HepG2 (cell line): ENCODE measurements around the gene THADA. TPM values are rescaled to one million over a fixed set of nuclear protein-coding genes. Genes with fewer than 3 reads are reported as not detected.
A peak's percentile ranks its signal among the peaks of the same experiment; 100 is the strongest.

Source experiments
- AHR ChIP-seq: IDR thresholded peaks from 2 replicates; pipeline ENCODE4 v1.6.1; 2018; ENCODE audit warnings: missing genetic modification reagents, missing compliant biosample characterization
- ARNT ChIP-seq: fragments of 450-650 bp; IDR thresholded peaks from 2 replicates; pipeline ENCODE4 v1.6.1; 2017
- ATF7-NPFF ChIP-seq: sonication (generic); formaldehyde crosslinking; IDR thresholded peaks from 2 replicates; pipeline ENCODE4 v1.8.1; 2023; ENCODE audit warnings: mild to moderate bottlenecking, low read depth, missing genetic modification reagents, moderate library complexity
- CCAR2 ChIP-seq: fragments of 200-400 bp; formaldehyde crosslinking; optimal IDR thresholded peaks from 2 replicates; pipeline ENCODE3; 2018; ENCODE audit warnings: low read depth, mild to moderate bottlenecking, low read length, moderate library complexity
- CENPX ChIP-seq: sonication (generic); formaldehyde crosslinking; IDR thresholded peaks from 2 replicates; pipeline ENCODE4 v1.9.0; 2021; ENCODE audit warnings: mild to moderate bottlenecking, missing genetic modification reagents, moderate library complexity
- ELF3 ChIP-seq: IDR thresholded peaks from 2 replicates; pipeline ENCODE4 v1.6.1; 2016; ENCODE audit warnings: missing genetic modification reagents, missing compliant biosample characterization
- GABPB1 ChIP-seq: IDR thresholded peaks from 2 replicates; pipeline ENCODE4 v1.6.1; 2016; ENCODE audit warnings: mild to moderate bottlenecking, missing genetic modification reagents, moderate library complexity, missing compliant biosample characterization
- GTF2F1 ChIP-seq: fragments of 150-350 bp; IDR thresholded peaks from 2 replicates; pipeline ENCODE4 v1.6.1; 2014; ENCODE audit warnings: low read length
- HDAC1 ChIP-seq: sonication (generic); formaldehyde crosslinking; IDR thresholded peaks from 2 replicates; pipeline ENCODE4 v1.5.1; 2020; ENCODE audit warnings: mild to moderate bottlenecking, missing genetic modification reagents
- KDM1A ChIP-seq: IDR thresholded peaks from 2 replicates; pipeline ENCODE4 v1.6.1; 2016; ENCODE audit warnings: missing compliant biosample characterization
- KMT2B ChIP-seq: IDR thresholded peaks from 2 replicates; pipeline ENCODE4 v1.6.1; 2016; ENCODE audit warnings: missing genetic modification reagents, missing compliant biosample characterization
- MEF2D ChIP-seq: sonication (generic); formaldehyde crosslinking; IDR thresholded peaks from 2 replicates; pipeline ENCODE4 v1.5.1; 2020; ENCODE audit warnings: mild to moderate bottlenecking, missing genetic modification reagents
- MEIS2 ChIP-seq: sonication (generic); formaldehyde crosslinking; IDR thresholded peaks from 2 replicates; pipeline ENCODE4 v1.9.0; 2021; ENCODE audit warnings: mild to moderate bottlenecking, missing genetic modification reagents
- NFIC ChIP-seq: IDR thresholded peaks from 2 replicates; pipeline ENCODE4 v1.6.1; 2012; ENCODE audit warnings: mild to moderate bottlenecking, low read length, inconsistent platforms
- SOX13 ChIP-seq, 3 experiments: fragments of 450-650 bp in 1 of 3; sonication (generic) in 1 of 3; formaldehyde crosslinking in 1 of 3; IDR thresholded peaks in 2 of 3; conservative IDR thresholded peaks in 1 of 3; 2 replicates each; pipeline versions ENCODE4 v1.5.0 to v1.6.1; 2016 to 2020; ENCODE audit warnings: antibody characterized with exemption in 1 of 3, mild to moderate bottlenecking in 1 of 3, missing compliant biosample characterization in 1 of 3, missing genetic modification reagents in 1 of 3, moderate library complexity in 1 of 3
- SOX6 ChIP-seq, 2 experiments: fragments of 450-650 bp in 1 of 2; sonication (generic) in 1 of 2; formaldehyde crosslinking in 1 of 2; IDR thresholded peaks; 2 replicates each; pipeline versions ENCODE4 v1.4.0 to v1.6.1; 2017 to 2020; ENCODE audit warnings: antibody characterized with exemption in 1 of 2, mild to moderate bottlenecking in 1 of 2, missing genetic modification reagents in 1 of 2
- SRSF9 ChIP-seq: fragments of 200-400 bp; formaldehyde crosslinking; IDR thresholded peaks from 2 replicates; pipeline ENCODE4 v1.6.1; 2018; ENCODE audit warnings: borderline replicate concordance, mild to moderate bottlenecking, low read depth, low read length; ENCODE audit not compliant: insufficient read depth, poor library complexity, severe bottlenecking
- XBP1 ChIP-seq: sonication (generic); formaldehyde crosslinking; IDR thresholded peaks from 2 replicates; pipeline ENCODE4 v1.5.0; 2020; ENCODE audit warnings: missing genetic modification reagents
- XRCC5 ChIP-seq: fragments of 200-400 bp; formaldehyde crosslinking; optimal IDR thresholded peaks from 2 replicates; pipeline ENCODE3; 2017; ENCODE audit warnings: mild to moderate bottlenecking, low read length
- ZFX ChIP-seq: sonication (generic); formaldehyde crosslinking; IDR thresholded peaks from 2 replicates; pipeline ENCODE4 v1.4.0; 2020; ENCODE audit warnings: mild to moderate bottlenecking, low read depth, missing genetic modification reagents, moderate library complexity
- ZNF17 ChIP-seq: sonication (generic); formaldehyde crosslinking; IDR thresholded peaks from 2 replicates; pipeline ENCODE4 v1.5.0; 2020; ENCODE audit warnings: mild to moderate bottlenecking, missing genetic modification reagents
- ZNF547 ChIP-seq: sonication (generic); formaldehyde crosslinking; IDR thresholded peaks from 2 replicates; pipeline ENCODE4 v1.5.1; 2020; ENCODE audit warnings: mild to moderate bottlenecking, missing genetic modification reagents
- ZNF563 ChIP-seq: sonication (generic); formaldehyde crosslinking; IDR thresholded peaks from 2 replicates; pipeline ENCODE4 v1.8.0; 2022; ENCODE audit warnings: mild to moderate bottlenecking, moderate library complexity, missing genetic modification reagents
- ZNF891 ChIP-seq: sonication (generic); formaldehyde crosslinking; IDR thresholded peaks from 2 replicates; pipeline ENCODE4 v1.5.0; 2020; ENCODE audit warnings: mild to moderate bottlenecking, missing genetic modification reagents
- ZSCAN20 ChIP-seq: sonication (generic); formaldehyde crosslinking; IDR thresholded peaks from 2 replicates; pipeline ENCODE4 v1.4.0; 2020; ENCODE audit warnings: missing genetic modification reagents, mild to moderate bottlenecking, borderline replicate concordance
- polyA plus RNA-seq, 8 experiments: library from polyadenylated mRNA; depleted of rRNA in 3 of 8; stranded (reverse) in 7 of 8; unstranded in 1 of 8; fragments of >200 nt; fragmentation: Illumina TruSeq in 4 of 8; extraction: Trizol in 4 of 8; gene quantifications; 2 replicates each; pipeline versions ENCODE4 v1.2.1 to v1.2.3, GENCODE V29; 2011 to 2016; ENCODE audit warnings: low read depth in 4 of 8, missing spikeins in 1 of 8, mixed read lengths in 1 of 8; ENCODE audit not compliant: insufficient read depth in 1 of 8
- total RNA-seq, 5 experiments: library from RNA; depleted of rRNA; stranded (reverse); fragments of >200 nt; fragmentation: Illumina TruSeq; extraction: Trizol; gene quantifications; 2 replicates each; pipeline ENCODE4 v1.2.3, GENCODE V29; 2016; ENCODE audit warnings: low read depth in 1 of 5
- TF ChIP-seq, protein P1 (sequence below): fragments of 450-650 bp; IDR thresholded peaks from 2 replicates; pipeline ENCODE4 v1.6.1; 2017
- TF ChIP-seq, protein P2 (sequence below): sonication (generic); formaldehyde crosslinking; IDR thresholded peaks from 2 replicates; pipeline ENCODE4 v1.5.0; 2020; ENCODE audit warnings: mild to moderate bottlenecking, missing genetic modification reagents
- TF ChIP-seq, protein P3 (sequence below): sonication (generic); formaldehyde crosslinking; IDR thresholded peaks from 2 replicates; pipeline ENCODE4 v1.5.1; 2020; ENCODE audit warnings: missing genetic modification reagents, mild to moderate bottlenecking, borderline replicate concordance

THADA gene
- total and polyA plus RNA-seq, 2 of the 13 experiments (the other 11 are each of a cell fraction or from before 2014, with no cell fraction given), result 12.7 to 21.7 TPM

DNA sequence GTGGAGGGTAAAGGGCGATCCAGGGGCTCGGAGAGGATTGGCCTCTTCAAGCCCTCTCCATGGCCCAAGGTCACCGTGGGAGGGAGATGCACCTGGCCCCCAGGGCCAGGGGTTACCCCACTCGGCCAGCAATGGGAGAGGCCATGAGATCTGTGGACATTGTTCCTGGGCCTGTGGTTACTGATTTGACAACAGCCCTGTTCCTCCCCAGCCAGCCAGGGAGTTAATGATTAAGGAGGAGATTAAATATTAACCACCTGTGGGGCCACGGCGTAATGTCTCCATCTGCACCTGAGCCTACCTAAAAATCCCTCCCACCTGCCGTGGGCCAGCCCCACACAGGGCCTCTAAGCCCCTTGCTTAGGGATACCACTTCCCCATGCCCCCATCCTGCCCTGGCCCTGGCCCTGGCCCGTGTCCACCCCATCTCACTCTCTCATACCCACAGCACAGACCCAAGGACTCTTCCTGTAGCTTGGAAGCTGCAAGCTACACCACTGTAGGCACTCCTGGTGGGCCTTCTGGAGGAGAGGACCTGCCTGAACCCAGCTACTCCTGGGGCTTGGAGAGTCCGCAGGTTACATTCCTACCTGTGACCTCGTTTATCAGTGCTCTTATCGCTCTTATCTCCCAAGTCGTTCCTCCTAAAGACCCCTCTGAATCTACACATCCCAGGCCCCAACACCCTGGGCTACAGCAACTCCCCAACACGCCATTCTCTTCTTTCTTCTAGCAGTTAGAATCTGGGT, 401.5 kb downstream of the THADA start (continued):
- TF ChIP-seq SOX13 (IDR thresholded peaks at IDR 0.05) (peak; percentile 87), SOX13 (CRISPR knock-in tag; conservative IDR thresholded peaks at IDR 0.05 in 1 of 2, IDR thresholded peaks at IDR 0.05 in 1 of 2) (peak in 1 of 2 experiments; percentile 96; a peak in 2 of 4 replicates), ZFX (CRISPR knock-in tag) (peak; percentile 83), AHR (CRISPR knock-in tag) (peak; percentile 74), SOX6 (IDR thresholded peaks at IDR 0.05) (no peak), SOX6 (CRISPR knock-in tag; IDR thresholded peaks at IDR 0.05) (peak; percentile 98), ATF7-NPFF (CRISPR knock-in tag) (no peak; the same call in 1 of the 2 replicates), HDAC1 (CRISPR knock-in tag) (peak; percentile 92), KMT2B (peak; percentile 56; the same call in 1 of the 2 replicates), GTF2F1 (peak; percentile 11; the same call in 1 of the 2 replicates), XRCC5 (peak; percentile 90), MEIS2 (CRISPR knock-in tag) (peak; percentile 96), CENPX (no peak), ZNF547 (CRISPR knock-in tag) (no peak; the same call in 1 of the 2 replicates), ZNF563 (CRISPR knock-in tag) (0 out of 2 replicates have a peak, but pooled peaks have one; percentile 72), SRSF9 (no peak), MEF2D (CRISPR knock-in tag) (peak; percentile 92), CCAR2 (peak; percentile 15), ARNT (no peak), ZNF891 (no peak; the same call in 1 of the 2 replicates), ZSCAN20 (CRISPR knock-in tag) (no peak), KDM1A (CRISPR knock-in tag) (no peak), NFIC (peak; percentile 78; the same call in 1 of the 2 replicates), ZNF17 (peak; percentile 7; the same call in 1 of the 2 replicates), GABPB1 (peak; percentile 46; the same call in 1 of the 2 replicates), ELF3 (CRISPR knock-in tag) (peak; percentile 79), XBP1 (CRISPR knock-in tag) (0 out of 2 replicates have a peak, but pooled peaks have one; percentile 35)
- TF ChIP-seq, protein P1, sequence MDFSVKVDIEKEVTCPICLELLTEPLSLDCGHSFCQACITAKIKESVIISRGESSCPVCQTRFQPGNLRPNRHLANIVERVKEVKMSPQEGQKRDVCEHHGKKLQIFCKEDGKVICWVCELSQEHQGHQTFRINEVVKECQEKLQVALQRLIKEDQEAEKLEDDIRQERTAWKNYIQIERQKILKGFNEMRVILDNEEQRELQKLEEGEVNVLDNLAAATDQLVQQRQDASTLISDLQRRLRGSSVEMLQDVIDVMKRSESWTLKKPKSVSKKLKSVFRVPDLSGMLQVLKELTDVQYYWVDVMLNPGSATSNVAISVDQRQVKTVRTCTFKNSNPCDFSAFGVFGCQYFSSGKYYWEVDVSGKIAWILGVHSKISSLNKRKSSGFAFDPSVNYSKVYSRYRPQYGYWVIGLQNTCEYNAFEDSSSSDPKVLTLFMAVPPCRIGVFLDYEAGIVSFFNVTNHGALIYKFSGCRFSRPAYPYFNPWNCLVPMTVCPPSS, result no peak
- TF ChIP-seq, protein P2, sequence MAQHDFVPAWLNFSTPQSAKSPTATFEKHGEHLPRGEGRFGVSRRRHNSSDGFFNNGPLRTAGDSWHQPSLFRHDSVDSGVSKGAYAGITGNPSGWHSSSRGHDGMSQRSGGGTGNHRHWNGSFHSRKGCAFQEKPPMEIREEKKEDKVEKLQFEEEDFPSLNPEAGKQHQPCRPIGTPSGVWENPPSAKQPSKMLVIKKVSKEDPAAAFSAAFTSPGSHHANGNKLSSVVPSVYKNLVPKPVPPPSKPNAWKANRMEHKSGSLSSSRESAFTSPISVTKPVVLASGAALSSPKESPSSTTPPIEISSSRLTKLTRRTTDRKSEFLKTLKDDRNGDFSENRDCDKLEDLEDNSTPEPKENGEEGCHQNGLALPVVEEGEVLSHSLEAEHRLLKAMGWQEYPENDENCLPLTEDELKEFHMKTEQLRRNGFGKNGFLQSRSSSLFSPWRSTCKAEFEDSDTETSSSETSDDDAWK, result no peak
- TF ChIP-seq, protein P3, sequence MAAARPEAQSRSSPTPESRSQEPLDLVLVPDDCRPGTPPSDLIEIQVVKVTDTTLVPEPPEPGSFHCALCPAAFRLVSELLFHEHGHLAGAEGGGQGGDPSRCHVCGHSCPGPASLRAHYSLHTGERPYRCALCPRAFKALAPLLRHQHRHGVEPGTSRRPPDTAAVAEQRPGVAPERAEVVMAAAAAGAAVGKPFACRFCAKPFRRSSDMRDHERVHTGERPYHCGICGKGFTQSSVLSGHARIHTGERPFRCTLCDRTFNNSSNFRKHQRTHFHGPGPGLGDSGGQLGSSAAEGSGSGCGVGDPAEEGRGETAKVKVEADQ, result no peak; the same call in 1 of the 2 replicates
